Endothelial cell of umbilical vein (primary cell): Measurements from ENCODE around the gene ZNF385D. TPM values are rescaled to one million over a fixed set of nuclear protein-coding genes. Genes with fewer than 3 reads are reported as not detected.

ENCODE experiments used
- BruUV-seq: library from RNA; stranded (reverse); fragments of 400-500 nt; replicated peaks from 2 replicates; lab custom pipeline; 2021; lab: Mats Ljungman, UMichigan
- CTCF ChIA-PET: fragments of 300-600, 350-600 bp; sonication (Branson Sonifier 250); formaldehyde crosslinking; loops from one replicate; lab custom pipeline; 2021; ENCODE audit warnings: antibody characterized with exemption, inconsistent platforms; lab: Charles Lee
- POLR2A ChIA-PET: fragments of 300-600, 350-600 bp; sonication (Branson Sonifier 250); formaldehyde crosslinking; loops from one replicate; lab custom pipeline; 2021; ENCODE audit warnings: antibody characterized with exemption, inconsistent platforms; lab: Charles Lee
- DNase-seq: peaks from one replicate; pipeline ENCODE4 v3.0.0-alpha.2; 2011; ENCODE audit warnings: low read depth, low spot score
- FAIRE-seq: peaks from 2 replicates; lab custom pipeline; 2011; peaks lifted over from hg19 to GRCh38; lab: Jason Lieb, UNC
- H2AFZ ChIP-seq: 2 replicates; pipeline ENCODE4 v1.6.0; 2012; ENCODE audit warnings: low read depth, low read length, control low read depth, inconsistent platforms
- H3K27ac ChIP-seq: 2 replicates; pipeline ENCODE4 v1.5.1; 2011; ENCODE audit warnings: low read depth, mild to moderate bottlenecking, control low read depth, low read length, moderate library complexity; ENCODE audit not compliant: insufficient read depth
- H3K27me3 ChIP-seq, 2 experiments: 2 replicates each; pipeline versions ENCODE4 v1.6.0 to v1.6.1; 2011; ENCODE audit warnings: low read length in 2 of 2, mixed read lengths in 1 of 2; ENCODE audit not compliant: control insufficient read depth in 2 of 2, insufficient read depth in 2 of 2
- H3K36me3 ChIP-seq, 2 experiments: 2 replicates in 1 of 2; 3 replicates in 1 of 2; pipeline ENCODE4 v1.5.1; 2011; ENCODE audit warnings: low read length in 2 of 2, mild to moderate bottlenecking in 1 of 2, moderate library complexity in 1 of 2; ENCODE audit not compliant: control insufficient read depth in 2 of 2, insufficient read depth in 2 of 2; ENCODE audit errors: extremely low read depth in 1 of 2
- H3K4me1 ChIP-seq: 3 replicates; pipeline ENCODE4 v1.5.1; 2011; ENCODE audit warnings: mild to moderate bottlenecking, low read length; ENCODE audit not compliant: control insufficient read depth, insufficient read depth; ENCODE audit errors: extremely low read depth
- H3K4me2 ChIP-seq: 2 replicates; pipeline ENCODE4 v1.6.1; 2011; ENCODE audit warnings: low read length, control low read depth, mixed read lengths; ENCODE audit not compliant: insufficient read depth
- H3K4me3 ChIP-seq, 3 experiments: fragments of 200-600 bp in 1 of 3; sonication (generic), shearing (Covaris generic) in 1 of 3; replicated peaks in 1 of 3; 2 replicates each; pipeline ENCODE4 v1.5.1; 2011 to 2016; ENCODE audit warnings: control low read depth in 3 of 3, low read length in 3 of 3, mild to moderate bottlenecking in 2 of 3, inconsistent platforms in 1 of 3, low read depth in 1 of 3, moderate library complexity in 1 of 3; ENCODE audit not compliant: insufficient read depth in 1 of 3
- H3K79me2 ChIP-seq: 2 replicates; pipeline ENCODE4 v1.6.0; 2012; ENCODE audit warnings: low read length, inconsistent platforms; ENCODE audit not compliant: control insufficient read depth, insufficient read depth
- H3K9ac ChIP-seq: replicated peaks from 2 replicates; pipeline ENCODE3; 2011; ENCODE audit warnings: low read length, control low read depth; ENCODE audit not compliant: insufficient read depth; ENCODE audit errors: extremely low read depth
- H3K9me1 ChIP-seq: replicated peaks from 3 replicates; pipeline ENCODE4 v1.6.0; 2011; ENCODE audit warnings: mild to moderate bottlenecking, low read length; ENCODE audit not compliant: control insufficient read depth, insufficient read depth; ENCODE audit errors: extremely low read depth
- H3K9me3 ChIP-seq: replicated peaks from 2 replicates; pipeline ENCODE4 v1.5.1; 2012; ENCODE audit warnings: low read length, inconsistent platforms; ENCODE audit not compliant: control insufficient read depth, insufficient read depth
- H4K20me1 ChIP-seq: replicated peaks from 2 replicates; pipeline ENCODE3; 2011; ENCODE audit warnings: mild to moderate bottlenecking, low read length; ENCODE audit not compliant: control insufficient read depth, insufficient read depth; ENCODE audit errors: extremely low read depth
- EZH2 ChIP-seq: IDR thresholded peaks from 2 replicates; pipeline ENCODE4 v1.6.1; 2012; ENCODE audit warnings: borderline replicate concordance, low read depth, mild to moderate bottlenecking, moderate library complexity, low read length, inconsistent platforms; ENCODE audit not compliant: severe bottlenecking
- FOS ChIP-seq: IDR thresholded peaks from 2 replicates; pipeline ENCODE4 v1.6.1; 2011; ENCODE audit warnings: mild to moderate bottlenecking, low read length, moderate library complexity, borderline replicate concordance; ENCODE audit not compliant: insufficient read depth
- GATA2 ChIP-seq: IDR thresholded peaks from 2 replicates; pipeline ENCODE4 v1.7.0; 2011; ENCODE audit warnings: low read depth, mild to moderate bottlenecking, moderate library complexity, mixed read lengths, low read length; ENCODE audit not compliant: insufficient read length, insufficient read depth
- JUN ChIP-seq: IDR thresholded peaks from 2 replicates; pipeline ENCODE4 v1.6.1; 2011; ENCODE audit warnings: borderline replicate concordance, low read depth; ENCODE audit not compliant: insufficient read length, insufficient read depth
- MAX ChIP-seq: IDR thresholded peaks from 2 replicates; pipeline ENCODE4 v1.6.1; 2011; ENCODE audit not compliant: insufficient read depth, insufficient read length
- MYC ChIP-seq: IDR thresholded peaks from one replicate; pipeline ENCODE4 v1.6.1; 2011; ENCODE audit warnings: mild to moderate bottlenecking, low read depth, low read length
- POLR2A ChIP-seq: IDR thresholded peaks from 2 replicates; pipeline ENCODE4 v1.6.1; 2012; ENCODE audit warnings: low read depth, mild to moderate bottlenecking, control low read depth, low read length
- POLR2AphosphoS5 ChIP-seq: IDR thresholded peaks from 2 replicates; pipeline ENCODE4 v1.6.1; 2012; ENCODE audit warnings: low read depth, mild to moderate bottlenecking, control low read depth, low read length, moderate library complexity; ENCODE audit not compliant: insufficient read depth
- dilution Hi-C: fragments of 300-500 bp; cut with MboI; formaldehyde crosslinking; loops from one replicate; pipeline ENCODE4 v1.15.0; 2019; ENCODE audit warnings: low sequenced_read_pairs; ENCODE audit not compliant: extremely low pct_ligation_motif_present
- intact Hi-C: fragments of 100-400 bp; cut with micrococcal nuclease; formaldehyde crosslinking; loops from one replicate; pipeline ENCODE4 v1.10.0; 2022
- polyA plus RNA-seq, 4 experiments: library from polyadenylated mRNA; depleted of rRNA in 3 of 4; stranded (reverse) in 3 of 4; unstranded in 1 of 4; fragments of >200 nt; gene quantifications; 2 replicates each; pipeline versions ENCODE4 v1.2.1 to v1.2.3, GENCODE V29; 2011 to 2012; ENCODE audit warnings: missing spikeins in 1 of 4
- total RNA-seq: library from RNA; stranded (reverse); gene quantifications from 2 replicates; pipeline ENCODE4 v1.2.3, GENCODE V29; 2021
- TF ChIP-seq, protein P1 (sequence below), 2 donors: IDR thresholded peaks; 1 replicate in 1 of 2; 2 replicates in 1 of 2; pipeline ENCODE4 v1.5.1; 2011; ENCODE audit warnings: low read length in 2 of 2, mild to moderate bottlenecking in 2 of 2, moderate library complexity in 2 of 2, control low read depth in 1 of 2, inconsistent platforms in 1 of 2, low read depth in 1 of 2; ENCODE audit not compliant: insufficient read depth in 1 of 2; ENCODE audit errors: extremely low read depth in 1 of 2

The ZNF385D gene
- total and polyA plus RNA-seq, 2 donors (not counting 3 experiments of a cell fraction or from before 2014, with no cell fraction given): not detected

- intact Hi-C loops (no loop called here), dilution Hi-C loops (no loop called here)
- Histone ChIP-seq H3K79me2 (no peaks in the 10 kb centered on the region), H3K4me1 (no peaks in the 10 kb centered on the region), H4K20me1 (no peaks in the 10 kb centered on the region), H2AFZ (no peak overlapping the region), H3K9me3 (no peaks in the 10 kb centered on the region), H3K27me3 (no peaks in the 10 kb centered on the region), H3K4me3 (no peak overlapping the region), H3K4me2 (no peak overlapping the region), H3K36me3 (no peaks in the 10 kb centered on the region), H3K9me1 (no peaks in the 10 kb centered on the region), H3K27ac (no peak overlapping the region), H3K9ac (no peak overlapping the region)
- ChIA-PET POLR2A (no interaction called here), CTCF (no interaction called here)
- no peak for FAIRE-seq
- TF ChIP-seq GATA2 (no peak), MAX (no peak), JUN (no peak), POLR2AphosphoS5 (no peak), FOS (no peak), POLR2A (no peak), MYC (no peak), EZH2 (no peak)
- TF ChIP-seq, protein P1, sequence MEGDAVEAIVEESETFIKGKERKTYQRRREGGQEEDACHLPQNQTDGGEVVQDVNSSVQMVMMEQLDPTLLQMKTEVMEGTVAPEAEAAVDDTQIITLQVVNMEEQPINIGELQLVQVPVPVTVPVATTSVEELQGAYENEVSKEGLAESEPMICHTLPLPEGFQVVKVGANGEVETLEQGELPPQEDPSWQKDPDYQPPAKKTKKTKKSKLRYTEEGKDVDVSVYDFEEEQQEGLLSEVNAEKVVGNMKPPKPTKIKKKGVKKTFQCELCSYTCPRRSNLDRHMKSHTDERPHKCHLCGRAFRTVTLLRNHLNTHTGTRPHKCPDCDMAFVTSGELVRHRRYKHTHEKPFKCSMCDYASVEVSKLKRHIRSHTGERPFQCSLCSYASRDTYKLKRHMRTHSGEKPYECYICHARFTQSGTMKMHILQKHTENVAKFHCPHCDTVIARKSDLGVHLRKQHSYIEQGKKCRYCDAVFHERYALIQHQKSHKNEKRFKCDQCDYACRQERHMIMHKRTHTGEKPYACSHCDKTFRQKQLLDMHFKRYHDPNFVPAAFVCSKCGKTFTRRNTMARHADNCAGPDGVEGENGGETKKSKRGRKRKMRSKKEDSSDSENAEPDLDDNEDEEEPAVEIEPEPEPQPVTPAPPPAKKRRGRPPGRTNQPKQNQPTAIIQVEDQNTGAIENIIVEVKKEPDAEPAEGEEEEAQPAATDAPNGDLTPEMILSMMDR (IDR thresholded peaks at IDR 0.05; ENCODE audit: extremely low read depth in 1 of 2, insufficient read depth in 1 of 2, low read depth in 1 of 2, low read length in 2 of 2): no peak
- DNase-seq: no peak
- BruUV-seq: no TSS peak
Measured at GRCh38 chr3:21457084-21457483, 293.9 kb downstream of the ZNF385D start.
